DMS 273 (cell line): ENCODE results near the gene RRP12.
"Not testable (repeated sequence)": the region's sequence is repeated elsewhere in the genome, so short reads cannot be mapped to it uniquely, and the experiment has no call there.

Experiments
- DNase-seq: peaks from one replicate; lab custom pipeline; 2025; ENCODE audit not compliant: unreplicated experiment; lab: John Stamatoyannopoulos, UW

RRP12 gene

GRCh38 chr10:97407211-97407951 is 6.2 kb upstream of the RRP12 start:
- DNase-seq: peak; percentile 90

- DNase-seq: not testable (repeated sequence)
Measured at GRCh38 chr10:97406483-97406882, 5.3 kb upstream of the RRP12 start.

- DNase-seq: no peak
Measured at GRCh38 chr10:97406064-97406463, 4.9 kb upstream of the RRP12 start.

- no peak for DNase-seq
Measured at GRCh38 chr10:97404044-97404443, 2.9 kb upstream of the RRP12 start.

GRCh38 chr10:97401455-97401919 is 347 bp upstream of the RRP12 start:
- DNase-seq: no peak

GRCh38 chr10:97399843-97400545 is 1.1 kb downstream of the RRP12 start:
- DNase-seq: peak; percentile 74

GRCh38 chr10:97396056-97396455 is 5.1 kb downstream of the RRP12 start:
- no peak for DNase-seq

- no peak for DNase-seq
Measured at GRCh38 chr10:97393034-97393573, 8.0 kb downstream of the RRP12 start.

- no peak for DNase-seq
Measured at GRCh38 chr10:97390091-97390490, 11.0 kb downstream of the RRP12 start.

GRCh38 chr10:97388152-97388551 is 13.0 kb downstream of the RRP12 start:
- no peak for DNase-seq

GRCh38 chr10:97385565-97385964 is 15.6 kb downstream of the RRP12 start:
- no peak for DNase-seq

- DNase-seq: no peak
Measured at GRCh38 chr10:97384641-97385040, 16.5 kb downstream of the RRP12 start.

GRCh38 chr10:97384156-97384555 is 17.0 kb downstream of the RRP12 start:
- no peak for DNase-seq

- no peak for DNase-seq
Measured at GRCh38 chr10:97383159-97383558, 18.0 kb downstream of the RRP12 start.

- no peak for DNase-seq
Measured at GRCh38 chr10:97381626-97382025, 19.5 kb downstream of the RRP12 start.

GRCh38 chr10:97380516-97380915 is 20.6 kb downstream of the RRP12 start:
- no peak for DNase-seq

- DNase-seq: peak; percentile 47
Measured at GRCh38 chr10:97378933-97379921, 21.9 kb downstream of the RRP12 start.

GRCh38 chr10:97376413-97376812 is 24.7 kb downstream of the RRP12 start:
- DNase-seq: no peak

- DNase-seq: no peak
Measured at GRCh38 chr10:97373456-97373855, 27.7 kb downstream of the RRP12 start.

- no peak for DNase-seq
Measured at GRCh38 chr10:97372233-97372875, 28.8 kb downstream of the RRP12 start.
